ENCODE results near the gene ROMO1. TPM values are rescaled to one million over a fixed set of nuclear protein-coding genes. Genes with fewer than 3 reads are reported as not detected.
A peak's percentile ranks its signal among the peaks of the same experiment; 100 is the strongest.
"Not testable (repeated sequence)": the region's sequence is repeated elsewhere in the genome, so short reads cannot be mapped to it uniquely, and the experiment has no call there.

Gene ROMO1
- total RNA-seq, 1 experiment from 2014 or later, result 318 TPM

GRCh38 chr20:35734374-35734773, 35.2 kb downstream of the ROMO1 start:
- Histone ChIP-seq H3K9me3 (no peaks in the 10 kb centered on the region), H3K36me3 (peaks cover 100% of the 10 kb centered on the region), H3K27me3 (no peaks in the 10 kb centered on the region), H3K4me3 (no peak overlapping the region)
- DNase-seq, result no peak

GRCh38 chr20:35734777-35735649, 35.8 kb downstream of the ROMO1 start:
- H3K27me3 ChIP-seq, result no peaks in the 10 kb centered on the region
- H3K4me3 ChIP-seq, result no peak overlapping the region
- H3K36me3 ChIP-seq, result peaks cover 100% of the 10 kb centered on the region
- DNase-seq, result no peak
- no peaks in the 10 kb centered on the region for H3K9me3 ChIP-seq

GRCh38 chr20:35735826-35736470, 36.7 kb downstream of the ROMO1 start:
- Histone ChIP-seq H3K9me3 (no peaks in the 10 kb centered on the region), H3K27me3 (no peaks in the 10 kb centered on the region), H3K36me3 (peaks cover 99% of the 10 kb centered on the region), H3K4me3 (no peak overlapping the region; the same call in 1 of the 2 replicates)
- no peak for DNase-seq

- no peaks in the 10 kb centered on the region for H3K27me3 ChIP-seq
- H3K9me3 ChIP-seq, result no peaks in the 10 kb centered on the region
- peaks cover 90% of the 10 kb centered on the region for H3K36me3 ChIP-seq
- DNase-seq, result no peak
- no peak overlapping the region for H3K4me3 ChIP-seq
Observed at GRCh38 chr20:35737865-35738333, 38.7 kb downstream of the ROMO1 start.

DNA sequence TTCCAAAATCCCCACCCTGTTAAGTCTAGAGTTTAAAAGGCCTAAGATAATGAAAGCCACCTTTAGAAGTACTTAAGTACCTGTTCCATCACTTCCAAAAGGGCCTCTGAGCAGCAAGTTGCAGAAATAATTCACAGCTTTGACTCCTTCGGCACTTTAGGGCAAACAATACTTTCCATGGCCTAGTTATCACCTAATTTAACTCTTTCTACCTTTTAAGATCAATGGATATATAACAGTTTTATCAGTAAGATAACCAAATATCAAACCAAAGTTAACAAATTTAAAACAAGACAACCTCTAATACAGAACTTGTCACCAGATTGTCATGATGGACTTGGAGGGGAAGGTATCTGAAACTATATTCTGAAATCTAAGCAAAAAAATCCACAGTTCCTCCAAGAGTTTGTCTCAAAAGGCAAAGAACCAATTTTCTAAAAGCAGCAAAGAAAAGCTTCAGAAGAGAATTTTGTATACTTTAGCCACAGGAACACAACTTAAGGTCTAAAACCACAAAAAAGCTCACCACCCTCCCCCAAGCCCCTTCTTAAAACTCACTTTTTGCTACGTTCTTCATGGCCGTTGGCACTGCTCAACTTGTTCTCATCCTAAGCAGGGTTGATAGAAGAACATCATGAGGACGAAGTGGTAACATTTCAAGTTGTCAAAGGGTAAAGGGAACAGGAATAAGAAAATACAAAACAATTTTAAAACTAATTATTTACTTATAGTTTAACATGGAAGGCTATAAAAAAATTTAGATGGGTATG, 39.4 kb downstream of the ROMO1 start:
- Histone ChIP-seq H3K27me3 (no peaks in the 10 kb centered on the region), H3K36me3 (peaks cover 83% of the 10 kb centered on the region), H3K4me3 (peak overlapping the region; percentile 99), H3K9me3 (no peaks in the 10 kb centered on the region)
- DNase-seq, result no peak

DNA sequence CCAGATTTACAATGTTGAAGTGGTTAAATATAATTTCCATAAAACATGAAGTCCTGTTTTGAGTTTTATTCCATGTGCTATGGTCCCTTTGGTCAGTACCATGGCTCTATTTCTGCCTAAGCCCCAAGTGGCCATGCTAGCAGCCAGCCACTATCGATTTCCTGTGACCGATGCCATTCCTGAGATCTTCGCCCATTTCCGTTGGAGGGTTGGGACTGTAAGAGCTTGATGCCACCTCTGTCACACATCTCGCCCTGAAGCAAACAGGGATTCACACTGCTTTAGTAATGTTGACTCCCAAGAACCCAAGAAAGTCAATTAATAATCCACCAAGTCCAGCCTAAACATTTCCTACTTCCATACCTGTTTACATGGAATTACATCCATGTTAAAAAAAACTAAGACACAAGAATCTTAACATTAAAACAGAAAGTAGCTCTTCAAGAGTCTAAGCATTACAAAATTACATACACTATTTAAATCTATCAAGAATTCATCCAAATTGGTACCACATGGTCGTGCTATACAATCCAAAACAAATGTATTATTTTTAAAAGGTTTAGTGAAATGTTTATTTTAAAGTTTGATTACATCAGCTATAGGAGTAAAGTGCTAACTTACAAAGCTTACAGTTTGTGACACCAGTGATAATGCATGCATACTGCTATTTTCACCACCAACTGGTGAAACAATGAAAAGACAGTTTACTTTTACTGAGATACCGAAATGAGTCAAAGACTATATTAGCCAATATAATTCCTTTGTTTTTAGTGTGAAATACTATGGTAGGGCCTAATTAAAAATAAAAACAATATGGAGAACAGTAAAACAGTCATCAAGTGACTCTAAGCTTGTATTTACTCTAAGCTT, 40.3 kb downstream of the ROMO1 start:
- H3K36me3 ChIP-seq, result peaks cover 73% of the 10 kb centered on the region
- no peaks in the 10 kb centered on the region for H3K27me3 ChIP-seq
- H3K4me3 ChIP-seq, result peak overlapping the region; percentile 99
- no peaks in the 10 kb centered on the region for H3K9me3 ChIP-seq
- no peak for DNase-seq

GRCh38 chr20:35741892-35742740, 42.9 kb downstream of the ROMO1 start, which contains the start of gene RBM39:
TSS of gene RBM39 (minus strand) at chr20:35742260. CDS start at chr20:35740874, 1,386 bp downstream.
- Histone ChIP-seq H3K4me3 (peak within 1 kb of the TSS; percentile 99), H3K36me3 (peaks cover 47% of the 10 kb centered on the region), H3K9me3 (no peaks in the 10 kb centered on the region), H3K27me3 (no peaks in the 10 kb centered on the region)
- DNase-seq, result peak; percentile 100

DNA sequence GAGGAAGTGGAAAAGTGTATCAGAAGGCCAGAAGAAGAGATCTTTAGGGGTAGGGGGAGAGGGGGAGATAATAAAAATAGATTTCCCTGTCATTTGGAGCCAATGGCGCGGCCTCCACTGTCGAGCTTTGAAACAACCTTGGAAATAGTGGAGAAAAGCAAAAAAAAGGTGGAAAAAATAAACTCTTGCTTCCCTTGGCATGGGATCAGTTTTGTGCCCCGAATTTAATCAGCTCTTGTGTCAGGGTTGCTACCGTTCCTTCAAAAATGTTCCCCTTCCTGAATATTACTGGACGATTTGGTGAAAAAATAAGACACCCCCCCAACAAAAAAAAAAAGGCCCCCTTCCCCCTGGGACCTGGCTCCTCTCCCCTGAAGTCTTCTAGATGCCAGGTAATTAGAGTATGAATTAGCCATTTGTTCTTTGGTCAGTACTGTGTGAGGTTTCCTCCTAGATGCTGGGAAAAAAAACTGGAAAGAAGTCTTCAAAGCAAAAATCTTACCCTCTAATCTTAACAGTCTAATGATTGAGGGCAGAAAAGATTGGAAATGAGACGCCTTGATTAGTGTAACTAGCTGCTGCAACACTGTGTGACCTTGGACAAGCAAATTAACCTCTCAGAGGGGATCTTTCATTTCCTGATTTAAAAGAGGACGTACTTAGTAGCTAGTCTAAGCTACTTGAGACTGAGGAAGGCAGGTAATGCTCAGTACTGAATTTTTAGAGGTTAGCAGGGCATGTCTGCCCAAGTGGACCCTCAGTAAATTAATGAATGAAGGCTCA, 43.7 kb downstream of the ROMO1 start:
- Histone ChIP-seq H3K36me3 (peaks cover 39% of the 10 kb centered on the region), H3K9me3 (no peaks in the 10 kb centered on the region), H3K4me3 (peak overlapping the region; percentile 62), H3K27me3 (no peaks in the 10 kb centered on the region)
- no peak for DNase-seq

DNA sequence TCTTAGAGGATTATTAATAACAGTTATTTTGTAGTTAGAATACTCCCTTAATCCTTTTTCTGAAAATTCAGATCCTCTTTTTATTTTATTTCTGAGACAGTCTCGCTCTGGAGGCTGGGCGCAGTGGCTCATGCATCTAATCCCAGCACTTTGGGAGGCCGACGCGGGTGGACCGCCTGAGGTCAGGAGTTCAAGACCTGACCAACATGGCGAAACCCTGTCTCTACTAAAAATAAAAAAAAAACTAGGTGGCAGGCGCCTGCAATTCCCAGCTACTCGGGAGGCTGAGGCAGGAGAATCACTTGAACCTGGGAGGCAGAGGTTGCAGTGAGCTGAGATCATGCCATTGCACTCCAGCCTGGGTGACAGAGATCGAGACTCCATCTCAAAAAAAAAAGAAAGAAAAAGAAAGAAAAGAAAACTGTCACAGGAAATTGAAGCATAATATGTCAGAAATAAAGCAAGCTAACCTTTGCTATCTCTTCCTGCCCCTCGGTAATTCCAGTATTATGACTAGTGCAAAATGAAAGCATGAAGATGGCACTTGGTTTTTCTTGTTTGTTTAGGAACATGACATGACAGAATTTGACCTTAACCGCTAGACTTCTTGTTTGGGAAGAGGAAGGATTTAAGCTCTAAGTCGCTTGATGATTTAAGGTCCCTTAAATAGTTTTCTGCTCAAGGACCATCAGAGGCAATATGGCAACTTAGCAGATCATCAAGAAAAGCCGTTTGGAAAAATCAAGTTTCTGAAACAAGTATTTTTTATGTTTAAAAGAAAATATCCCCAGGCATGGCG, 44.7 kb downstream of the ROMO1 start:
- Histone ChIP-seq H3K27me3 (no peaks in the 10 kb centered on the region), H3K4me3 (no peak overlapping the region), H3K9me3 (no peaks in the 10 kb centered on the region), H3K36me3 (peaks cover 30% of the 10 kb centered on the region)
- no peak for DNase-seq

DNA sequence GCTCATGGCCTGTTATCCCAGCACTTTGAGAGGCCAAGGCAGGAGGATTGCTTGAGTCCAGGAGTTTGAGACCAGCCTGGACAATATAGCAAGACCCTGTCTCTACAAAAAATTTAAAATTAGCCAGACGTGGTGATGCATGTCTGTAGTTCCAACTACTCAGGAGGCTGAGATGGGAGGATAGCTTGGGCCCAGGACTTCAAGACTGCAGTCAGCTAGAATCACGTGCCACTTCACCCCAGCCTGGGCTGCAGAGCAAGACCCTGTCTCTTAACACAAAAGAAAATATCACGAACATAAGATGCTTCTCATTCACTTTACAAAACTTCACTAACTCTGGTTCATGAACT, 45.3 kb downstream of the ROMO1 start:
- peaks cover 24% of the 10 kb centered on the region for H3K36me3 ChIP-seq
- H3K27me3 ChIP-seq, H3K9me3 ChIP-seq, DNase-seq, H3K4me3 ChIP-seq: not testable (repeated sequence)

Other genes with a start within 250 kb of the ROMO1 start
- 37.3 and 58.8 TPM in 2 replicates for gene CEP250, start 243.8 kb upstream of the ROMO1 start, total RNA-seq (2014; rRNA removed; shearing (Covaris generic); ENCODE audit: low replicate concordance)
- not detected in 2 replicates for gene C20orf173, start 169.8 kb upstream of the ROMO1 start, total RNA-seq (2014; rRNA removed; shearing (Covaris generic); ENCODE audit: low replicate concordance)
- gene ERGIC3, start 157.3 kb upstream of the ROMO1 start, total RNA-seq (2014; rRNA removed; shearing (Covaris generic); ENCODE audit: low replicate concordance), result 392 and 530 TPM in 2 replicates
- 0.47 and 1.4 TPM in 2 replicates for gene SPAG4, start 83.6 kb upstream of the ROMO1 start, total RNA-seq (2014; rRNA removed; shearing (Covaris generic); ENCODE audit: low replicate concordance)
- 284 and 335 TPM in 2 replicates for gene CPNE1, start 34.5 kb upstream of the ROMO1 start, total RNA-seq (2014; rRNA removed; shearing (Covaris generic); ENCODE audit: low replicate concordance)
- gene RBM12, start 34.5 kb upstream of the ROMO1 start, total RNA-seq (2014; rRNA removed; shearing (Covaris generic); ENCODE audit: low replicate concordance), result 42.9 and 54.6 TPM in 2 replicates
- 94.3 and 130 TPM in 2 replicates for gene NFS1, start 53 bp upstream of the ROMO1 start, total RNA-seq (2014; rRNA removed; shearing (Covaris generic); ENCODE audit: low replicate concordance)
- 273 and 328 TPM in 2 replicates for gene RBM39, start 42.9 kb downstream of the ROMO1 start, total RNA-seq (2014; rRNA removed; shearing (Covaris generic); ENCODE audit: low replicate concordance)
- gene PHF20, start 72.6 kb downstream of the ROMO1 start, total RNA-seq (2014; rRNA removed; shearing (Covaris generic); ENCODE audit: low replicate concordance), result 50.5 and 57.7 TPM in 2 replicates

Measured in MG63 (cell line).